Right ventricle myocardium inferior (tissue), 1 donor: Measurements from ENCODE around the gene MSL3B.
"Not testable (repeated sequence)": the region's sequence is repeated elsewhere in the genome, so short reads cannot be mapped to it uniquely, and the experiment has no call there.

Experiments
- ATAC-seq: fragments of 200-7000 bp; cut with Tn5 transposase; one replicate; pipeline ENCODE4 v1.9.1; 2020; ENCODE audit warnings: mild to moderate bottlenecking, moderate library complexity
- DNase-seq: peaks from one replicate; pipeline ENCODE4 v3.0.0; 2021; ENCODE audit errors: missing footprints
- intact Hi-C: fragments of 100-400 bp; cut with DNase I; formaldehyde crosslinking; loops from one replicate; pipeline ENCODE4 v1.11.0; 2022
- donor health status: DM: no; HTN: yes; CAD: no; lungs with severe emphysema.

MSL3B gene

DNA sequence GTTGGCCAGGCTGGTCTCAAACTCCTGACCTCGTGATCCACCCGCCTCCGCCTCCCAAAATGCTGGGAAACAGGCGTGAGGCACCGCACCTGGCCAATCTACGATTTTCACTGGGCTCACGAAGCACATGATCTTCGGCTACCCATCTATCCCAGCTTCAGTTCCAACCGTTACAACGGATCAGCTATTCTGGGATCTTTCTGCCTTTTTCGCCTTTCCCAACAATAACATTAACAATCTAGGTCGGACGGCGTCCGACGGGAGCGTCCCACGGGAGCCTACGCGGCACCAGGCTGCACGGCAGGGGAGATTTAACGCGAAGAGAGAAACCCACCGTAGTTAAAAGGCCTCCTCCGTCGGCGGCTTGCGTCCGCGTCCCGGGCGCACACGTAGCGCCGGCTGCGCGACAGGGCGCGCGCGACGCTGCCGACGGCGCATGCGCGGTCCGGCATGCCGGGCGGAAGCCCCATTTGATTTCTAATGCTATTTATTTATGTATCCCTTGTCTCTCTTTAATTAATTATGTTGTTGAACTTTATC lies at the start of gene MSL3B:
TSS of gene MSL3B (minus strand) at position 394 of the 540 bp plus-strand sequence.
- ATAC-seq (peak; percentile 54), DNase-seq (no peak)
- intact Hi-C loops: no loop called here

- DNase-seq (no peak), ATAC-seq (no peak)
- intact Hi-C loops: no loop called here
Observed at GRCh38 chr2:233917116-233917515, 48.9 kb upstream of the MSL3B start, which contains the start of gene TRPM8. TSS of gene TRPM8 (plus strand) at chr2:233917373. CDS start at chr2:233926538, 9,165 bp downstream.

DNA sequence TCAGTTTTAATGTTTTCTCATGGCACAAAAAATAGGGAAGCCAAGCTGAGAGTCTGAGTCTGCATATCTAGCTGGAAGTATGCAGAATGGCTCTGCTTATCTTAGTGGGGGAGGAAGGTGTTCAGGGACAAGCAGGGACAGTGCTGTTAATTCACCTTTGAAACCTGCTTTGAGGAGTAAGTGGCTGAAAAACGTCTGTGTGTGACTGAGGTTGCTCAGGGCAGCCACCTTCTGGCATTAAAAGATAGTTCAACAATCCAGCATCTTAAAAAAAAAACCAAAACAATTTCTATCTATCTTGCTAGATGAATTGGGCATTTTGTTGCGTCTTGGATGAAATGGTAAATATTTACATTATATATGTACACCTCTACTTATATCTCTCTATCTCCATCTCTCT lies 46.9 kb upstream of the MSL3B start:
- DNase-seq: no peak
- ATAC-seq: no peak
- intact Hi-C loops: no loop called here

DNA sequence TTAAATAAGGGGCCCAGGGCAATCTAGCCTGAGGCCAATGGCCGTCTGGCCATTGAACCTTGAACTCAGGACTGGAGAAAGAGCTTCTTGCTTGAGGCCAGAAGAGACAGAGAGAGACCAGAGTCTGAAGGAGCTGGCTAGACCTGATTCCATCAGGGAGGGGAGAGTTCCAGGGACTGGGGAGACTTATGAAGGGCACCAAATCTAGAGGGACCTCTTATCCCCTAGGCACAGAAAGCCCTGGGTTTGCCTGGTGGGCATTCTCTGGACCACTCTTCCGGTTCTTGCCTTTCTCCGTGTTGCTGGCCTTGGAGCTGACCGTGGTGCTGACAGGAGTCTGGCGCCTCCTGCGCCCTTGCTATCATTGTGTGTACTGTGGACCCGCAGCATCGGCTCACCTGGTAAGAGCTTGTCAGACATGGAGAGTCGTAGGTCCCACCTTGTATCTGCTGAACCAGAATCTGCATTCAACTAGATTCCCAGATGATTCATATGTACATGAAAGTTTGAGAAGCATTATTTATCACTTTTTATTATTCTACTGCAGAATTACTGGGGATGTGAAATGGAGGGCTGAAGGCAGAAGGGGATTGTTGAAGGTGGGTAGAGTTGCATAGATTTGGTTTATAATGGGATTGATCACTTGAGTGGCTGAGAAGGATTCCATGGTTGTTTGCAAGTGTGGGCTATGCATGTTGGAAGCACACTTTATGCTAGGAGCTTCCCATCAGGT lies 44.7 kb upstream of the MSL3B start:
- ATAC-seq: no peak
- intact Hi-C loops: no loop called here
- no peak for DNase-seq

DNA sequence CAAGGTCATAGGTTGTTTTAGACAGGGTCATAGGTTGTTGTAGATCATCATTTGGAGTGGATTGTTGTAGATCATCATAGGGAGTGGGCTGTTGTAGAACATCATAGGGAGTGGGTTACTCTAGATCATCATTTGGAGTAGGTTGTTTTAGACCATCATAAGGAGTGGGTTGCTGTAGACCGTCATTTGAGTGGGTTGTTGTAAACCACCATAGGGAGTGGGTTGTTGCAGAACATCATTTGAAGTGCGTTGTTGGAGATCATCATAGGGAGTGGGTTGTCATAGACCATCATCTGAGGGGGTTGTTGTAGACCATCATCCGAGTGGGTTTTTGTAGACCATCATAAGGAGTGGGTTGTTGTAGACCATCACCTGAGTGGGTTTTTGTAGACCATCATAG lies 39.4 kb upstream of the MSL3B start:
- ATAC-seq (no peak), DNase-seq (no peak)
- intact Hi-C loops: no loop called here

GRCh38 chr2:233905945-233906344 lies 37.8 kb upstream of the MSL3B start:
- ATAC-seq: no peak
- intact Hi-C loops: no loop called here
- no peak for DNase-seq

DNA sequence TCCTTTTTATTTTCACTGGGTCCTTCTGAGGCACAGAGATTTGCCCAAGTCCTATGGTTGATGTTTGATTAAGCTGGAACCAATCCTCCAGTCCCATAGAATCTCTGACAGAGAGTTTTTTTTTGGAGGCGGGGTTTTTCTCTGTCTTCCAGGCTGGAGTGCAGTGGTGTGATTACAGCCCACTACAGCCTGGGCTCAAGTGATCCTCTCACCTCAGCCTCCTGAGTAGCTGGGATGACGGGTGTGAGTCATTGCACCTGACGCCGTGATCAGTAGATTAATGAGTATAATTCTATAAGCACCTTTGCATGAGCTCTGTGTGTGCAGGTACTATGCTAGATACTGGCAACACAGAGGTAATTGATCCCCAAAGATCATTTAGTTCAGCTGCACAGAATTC lies 33.7 kb upstream of the MSL3B start:
- no peak for ATAC-seq
- no peak for DNase-seq
- intact Hi-C loops: no loop called here

DNA sequence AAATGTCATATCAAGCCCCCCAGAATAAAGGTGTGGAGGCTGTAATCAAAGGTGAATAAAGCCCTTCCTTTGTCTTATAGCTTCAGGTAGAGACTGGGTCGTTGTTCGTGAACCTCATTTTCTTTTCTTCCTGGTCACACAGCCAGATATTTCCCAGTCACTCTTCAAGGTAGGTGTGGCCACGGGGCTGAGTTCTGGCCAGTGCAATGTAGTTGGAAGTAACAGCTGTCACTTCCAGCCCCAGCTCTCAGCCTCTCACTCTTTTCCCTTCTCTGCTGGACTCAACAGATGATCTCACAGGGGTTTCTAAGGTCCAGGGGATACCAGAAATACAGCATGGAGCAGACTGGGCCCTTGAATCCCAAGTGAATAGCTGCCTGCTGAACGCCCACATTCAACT lies 33.2 kb upstream of the MSL3B start:
- intact Hi-C loops: no loop called here
- DNase-seq: no peak
- ATAC-seq: no peak

DNA sequence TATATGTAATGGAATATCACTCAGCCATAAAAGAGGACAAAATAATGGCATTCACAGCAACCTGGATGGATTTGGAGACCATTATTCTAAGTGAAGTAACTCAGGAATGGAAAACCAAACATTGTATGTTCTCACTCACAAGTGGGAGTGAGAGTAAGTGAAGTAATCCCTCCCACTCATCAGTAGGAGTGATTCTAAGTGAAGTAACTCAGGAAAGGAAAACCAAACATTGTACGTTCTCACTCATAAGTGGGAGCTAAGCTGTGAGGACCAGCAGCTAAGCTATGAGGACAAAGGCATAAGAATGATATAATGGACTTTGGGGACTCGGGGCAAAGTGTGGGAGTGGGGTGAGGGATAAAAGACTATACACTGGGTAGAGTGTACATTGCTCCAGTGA lies 28.1 kb upstream of the MSL3B start:
- intact Hi-C loops, DNase-seq, ATAC-seq: not testable (repeated sequence)

GRCh38 chr2:233892793-233893192 lies 24.6 kb upstream of the MSL3B start:
- intact Hi-C loops: no loop called here
- ATAC-seq: no peak
- no peak for DNase-seq

DNA sequence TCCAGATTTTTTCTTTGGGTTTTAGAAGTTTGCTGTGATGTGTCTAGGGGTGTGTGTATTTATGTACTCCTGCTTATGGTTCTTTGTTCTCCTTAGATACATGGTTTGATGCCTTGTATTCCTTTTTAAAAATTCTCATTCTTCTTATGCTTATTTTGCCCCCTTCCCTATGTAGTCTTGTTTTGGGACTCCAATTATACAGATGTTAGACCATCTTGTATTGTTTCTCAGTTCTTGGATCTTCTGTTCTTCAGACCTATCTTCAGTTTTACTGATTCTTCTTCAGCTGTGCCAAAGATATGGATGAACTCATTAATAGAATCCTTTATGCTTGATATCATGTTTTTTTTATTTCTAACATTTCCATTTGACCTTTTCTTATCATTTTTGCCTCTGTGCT lies 14.2 kb upstream of the MSL3B start:
- no peak for ATAC-seq
- no peak for DNase-seq
- intact Hi-C loops: no loop called here

- intact Hi-C loops, ATAC-seq: not testable (repeated sequence)
Observed at GRCh38 chr2:233872125-233872524, 3.9 kb upstream of the MSL3B start.

GRCh38 chr2:233871432-233871831 lies 3.2 kb upstream of the MSL3B start:
- intact Hi-C loops: no loop called here
- DNase-seq (no peak), ATAC-seq (no peak)

More at GRCh38 chr2:233872125-233872524, 3.9 kb upstream of the MSL3B start:
- DNase-seq: not testable (repeated sequence)

- intact Hi-C loops: no loop called here
- ATAC-seq (no peak), DNase-seq (no peak)
Observed at GRCh38 chr2:233866479-233866878, 1.7 kb downstream of the MSL3B start.

GRCh38 chr2:233865838-233866237 lies 2.3 kb downstream of the MSL3B start:
- intact Hi-C loops: no loop called here
- no peak for DNase-seq
- no peak for ATAC-seq

- ATAC-seq (no peak), DNase-seq (no peak)
- intact Hi-C loops: no loop called here
Observed at GRCh38 chr2:233862261-233862768, 5.9 kb downstream of the MSL3B start.

- DNase-seq: no peak
- ATAC-seq: no peak
- intact Hi-C loops: no loop called here
Observed at GRCh38 chr2:233858331-233858730, 9.9 kb downstream of the MSL3B start.

- no peak for ATAC-seq
- intact Hi-C loops: no loop called here
- peak; percentile 77 for DNase-seq
Observed at GRCh38 chr2:233857511-233858141, 10.6 kb downstream of the MSL3B start.

DNA sequence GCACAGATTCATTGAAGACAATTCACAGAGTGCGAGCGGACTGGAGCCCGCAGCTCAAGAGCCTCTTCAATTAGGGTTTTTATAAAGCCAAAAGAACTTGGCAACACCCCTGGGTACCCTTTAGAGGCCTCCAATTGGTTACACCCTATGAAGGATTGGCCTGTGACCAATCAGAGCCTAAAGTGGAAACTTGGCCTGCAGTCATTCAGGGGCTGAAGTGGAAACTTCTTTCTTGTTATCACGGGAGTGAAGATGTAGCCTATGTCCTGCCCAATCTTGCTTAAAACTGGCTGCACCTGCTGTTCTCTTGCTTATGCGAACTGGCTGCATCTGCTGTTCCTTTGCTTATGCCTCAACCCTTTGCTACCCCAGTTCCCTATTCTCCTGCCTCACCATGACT lies 12.0 kb downstream of the MSL3B start:
- DNase-seq: no peak
- intact Hi-C loops: no loop called here
- no peak for ATAC-seq

DNA sequence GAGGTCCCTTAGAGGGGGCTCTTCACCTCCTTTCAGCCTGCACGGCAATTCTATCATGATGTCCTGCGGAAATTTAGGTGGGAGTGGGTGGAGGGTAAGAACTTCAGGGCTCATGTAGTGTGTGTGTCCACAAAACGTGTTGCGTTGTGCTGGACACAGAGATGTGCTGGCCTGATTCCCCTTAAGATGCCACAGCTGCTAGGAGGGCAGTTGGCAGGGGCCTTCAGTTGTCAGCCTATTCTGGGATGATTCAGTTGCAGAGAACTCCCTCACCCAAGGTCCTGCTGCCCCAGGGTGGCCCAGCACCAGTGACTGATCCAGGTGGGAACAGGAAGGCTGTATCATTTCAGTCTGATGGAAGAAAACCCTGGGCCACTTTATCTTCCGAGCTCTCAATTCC lies 12.8 kb downstream of the MSL3B start:
- ATAC-seq (no peak), DNase-seq (no peak)
- intact Hi-C loops: no loop called here
